ENCODE results near the gene SLC8A1. TPM values are rescaled to one million over a fixed set of nuclear protein-coding genes. Genes with fewer than 3 reads are reported as not detected.

The SLC8A1 gene
- total RNA-seq, 1 experiment from 2014 or later: 0.43 TPM

- POLR2A ChIA-PET: no interaction called here
- DNase-seq: no peak
- CTCF ChIA-PET: no interaction called here
- no peak overlapping the region for H3K4me3 ChIP-seq (ENCODE audit: low read depth, low read length)
- no peaks in the 10 kb centered on the region for H3K9me3 Mint-ChIP-seq (ENCODE audit: unreplicated experiment)
- no peak overlapping the region for H3K4me3 Mint-ChIP-seq (ENCODE audit: unreplicated experiment)
- H3K36me3 Mint-ChIP-seq (ENCODE audit: insufficient read depth, unreplicated experiment): no peaks in the 10 kb centered on the region
- TF ChIP-seq CTCF (IDR thresholded peaks at IDR 0.05; ENCODE audit: insufficient read depth in 1 of 2, low read depth in 1 of 2, low read length in 1 of 2, severe bottlenecking in 1 of 2, unreplicated experiment in 1 of 2): no peak
- H3K4me1 ChIP-seq: no peaks in the 10 kb centered on the region
- no peaks in the 10 kb centered on the region for H3K27me3 ChIP-seq (replicated peaks; ENCODE audit: control insufficient read depth, insufficient read depth, low read length)
- no peaks in the 10 kb centered on the region for H3K36me3 ChIP-seq (ENCODE audit: control insufficient read depth, insufficient read depth, low read length)
- no TSS peak for BruUV-seq (replicated peaks)
- no peaks in the 10 kb centered on the region for H3K9me3 ChIP-seq
- H3K27me3 Mint-ChIP-seq (ENCODE audit: insufficient read depth, unreplicated experiment): peaks cover 4% of the 10 kb centered on the region
- H3K27ac Mint-ChIP-seq (ENCODE audit: unreplicated experiment): no peak overlapping the region
- H3K4me1 Mint-ChIP-seq (ENCODE audit: low read depth, unreplicated experiment): no peaks in the 10 kb centered on the region
- intact Hi-C loops (cut with micrococcal nuclease; ENCODE audit: unreplicated experiment): no loop called here
Measured at GRCh38 chr2:40410695-40411094, 41.2 kb downstream of the SLC8A1 start.

- H3K4me3 ChIP-seq (ENCODE audit: low read depth, low read length): no peak overlapping the region
- H3K27me3 ChIP-seq (replicated peaks; ENCODE audit: control insufficient read depth, insufficient read depth, low read length): no peaks in the 10 kb centered on the region
- H3K36me3 ChIP-seq (ENCODE audit: control insufficient read depth, insufficient read depth, low read length): no peaks in the 10 kb centered on the region
- ChIA-PET CTCF (no interaction called here), POLR2A (no interaction called here)
- no TSS peak for BruUV-seq (replicated peaks)
- Mint-ChIP-seq H3K4me3 (ENCODE audit: unreplicated experiment) (no peak overlapping the region), H3K27ac (ENCODE audit: unreplicated experiment) (no peak overlapping the region), H3K27me3 (ENCODE audit: insufficient read depth, unreplicated experiment) (peaks cover 4% of the 10 kb centered on the region), H3K4me1 (ENCODE audit: low read depth, unreplicated experiment) (no peaks in the 10 kb centered on the region), H3K9me3 (ENCODE audit: unreplicated experiment) (no peaks in the 10 kb centered on the region), H3K36me3 (ENCODE audit: insufficient read depth, unreplicated experiment) (no peaks in the 10 kb centered on the region)
- no peak for DNase-seq
- intact Hi-C loops (cut with micrococcal nuclease; ENCODE audit: unreplicated experiment): no loop called here
- no peaks in the 10 kb centered on the region for H3K4me1 ChIP-seq
- H3K9me3 ChIP-seq: no peaks in the 10 kb centered on the region
- no peak for TF ChIP-seq CTCF (IDR thresholded peaks at IDR 0.05; ENCODE audit: insufficient read depth in 1 of 2, low read depth in 1 of 2, low read length in 1 of 2, severe bottlenecking in 1 of 2, unreplicated experiment in 1 of 2)
Measured at GRCh38 chr2:40409734-40410133, 42.2 kb downstream of the SLC8A1 start.

GRCh38 chr2:40406485-40407289 lies 45.2 kb downstream of the SLC8A1 start:
- DNase-seq: no peak
- Mint-ChIP-seq H3K4me1 (ENCODE audit: low read depth, unreplicated experiment) (no peaks in the 10 kb centered on the region), H3K27me3 (ENCODE audit: insufficient read depth, unreplicated experiment) (peaks cover 4% of the 10 kb centered on the region), H3K27ac (ENCODE audit: unreplicated experiment) (no peak overlapping the region), H3K9me3 (ENCODE audit: unreplicated experiment) (no peaks in the 10 kb centered on the region), H3K36me3 (ENCODE audit: insufficient read depth, unreplicated experiment) (no peaks in the 10 kb centered on the region), H3K4me3 (ENCODE audit: unreplicated experiment) (no peak overlapping the region)
- no peaks in the 10 kb centered on the region; the same call in 1 of the 2 replicates for H3K4me1 ChIP-seq
- no TSS peak for BruUV-seq (replicated peaks)
- no peaks in the 10 kb centered on the region for H3K9me3 ChIP-seq
- H3K36me3 ChIP-seq (ENCODE audit: control insufficient read depth, insufficient read depth, low read length): no peaks in the 10 kb centered on the region
- TF ChIP-seq CTCF (IDR thresholded peaks at IDR 0.05; ENCODE audit: insufficient read depth in 1 of 2, low read depth in 1 of 2, low read length in 1 of 2, severe bottlenecking in 1 of 2, unreplicated experiment in 1 of 2): no peak
- no peaks in the 10 kb centered on the region; the same call in 1 of the 2 replicates for H3K27me3 ChIP-seq (replicated peaks; ENCODE audit: control insufficient read depth, insufficient read depth, low read length)
- ChIA-PET CTCF (no interaction called here), POLR2A (no interaction called here)
- no peak overlapping the region for H3K4me3 ChIP-seq (ENCODE audit: low read depth, low read length)
- intact Hi-C loops (cut with micrococcal nuclease; ENCODE audit: unreplicated experiment): no loop called here

Measured in Caco-2 (cell line).